Activated CD4-positive, alpha-beta T cell treated with anti-CD3 and anti-CD28 coated beads for 4 hours (primary cell): ENCODE results near the gene AP5B1.
"Not testable (repeated sequence)": the region's sequence is repeated elsewhere in the genome, so short reads cannot be mapped to it uniquely, and the experiment has no call there.

Experiments used
- DNase-seq, 2 donors: peaks; one replicate each; pipeline ENCODE4 v3.0.0-alpha.2; 2020

The AP5B1 gene

DNA sequence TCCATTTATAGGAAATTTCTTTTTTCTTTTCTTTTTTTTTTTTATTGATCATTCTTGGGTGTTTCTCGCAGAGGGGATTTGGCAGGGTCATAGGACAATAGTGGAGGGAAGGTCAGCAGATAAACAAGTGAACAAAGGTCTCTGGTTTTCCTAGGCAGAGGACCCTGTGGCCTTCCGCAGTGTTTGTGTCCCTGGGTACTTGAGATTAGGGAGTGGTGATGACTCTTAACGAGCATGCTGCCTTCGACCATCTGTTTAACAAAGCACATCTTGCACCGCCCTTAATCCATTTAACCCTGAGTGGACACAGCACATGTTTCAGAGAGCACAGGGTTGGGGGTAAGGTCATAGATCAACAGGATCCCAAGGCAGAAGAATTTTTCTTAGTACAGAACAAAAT is 18.6 kb downstream of the AP5B1 start:
- DNase-seq: not testable (repeated sequence)

DNA sequence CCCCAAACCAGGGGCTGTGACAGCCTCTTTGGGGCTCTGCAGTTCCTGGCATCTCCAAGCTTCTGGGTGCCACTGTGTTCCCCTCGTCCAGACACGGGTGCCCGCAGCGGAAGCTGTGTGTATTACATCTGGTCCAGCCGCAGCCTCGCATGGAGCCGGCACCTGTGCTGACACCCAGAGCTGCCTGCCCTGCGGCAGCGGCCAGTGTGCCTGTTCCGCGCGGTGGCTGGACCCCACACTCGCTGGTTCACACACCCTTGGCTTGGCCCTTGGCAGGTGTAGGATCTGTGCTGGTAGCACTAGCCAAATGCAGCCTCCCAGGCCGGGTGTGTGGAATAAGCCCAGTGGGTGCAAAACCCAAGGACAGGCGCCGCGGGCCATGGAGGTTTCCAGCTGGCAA is 35.7 kb downstream of the AP5B1 start:
- DNase-seq: no peak

DNA sequence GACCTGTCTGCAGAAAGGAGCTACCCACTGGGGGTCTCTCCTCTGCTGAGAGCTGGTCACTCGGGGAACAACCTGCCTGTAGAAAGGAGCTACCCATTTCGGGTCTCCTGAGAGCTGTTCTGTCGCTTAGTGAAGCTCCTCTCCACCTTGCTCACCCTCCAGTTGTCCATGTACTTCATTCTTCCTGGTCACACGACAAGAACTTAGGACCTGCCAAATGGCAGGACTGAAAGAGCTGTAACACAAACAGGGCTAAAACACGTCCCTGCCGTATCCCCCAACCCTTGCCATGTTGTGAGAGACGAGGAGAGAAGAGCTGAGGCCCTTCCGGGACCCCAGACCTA is 36.1 kb downstream of the AP5B1 start:
- no peak for DNase-seq

DNA sequence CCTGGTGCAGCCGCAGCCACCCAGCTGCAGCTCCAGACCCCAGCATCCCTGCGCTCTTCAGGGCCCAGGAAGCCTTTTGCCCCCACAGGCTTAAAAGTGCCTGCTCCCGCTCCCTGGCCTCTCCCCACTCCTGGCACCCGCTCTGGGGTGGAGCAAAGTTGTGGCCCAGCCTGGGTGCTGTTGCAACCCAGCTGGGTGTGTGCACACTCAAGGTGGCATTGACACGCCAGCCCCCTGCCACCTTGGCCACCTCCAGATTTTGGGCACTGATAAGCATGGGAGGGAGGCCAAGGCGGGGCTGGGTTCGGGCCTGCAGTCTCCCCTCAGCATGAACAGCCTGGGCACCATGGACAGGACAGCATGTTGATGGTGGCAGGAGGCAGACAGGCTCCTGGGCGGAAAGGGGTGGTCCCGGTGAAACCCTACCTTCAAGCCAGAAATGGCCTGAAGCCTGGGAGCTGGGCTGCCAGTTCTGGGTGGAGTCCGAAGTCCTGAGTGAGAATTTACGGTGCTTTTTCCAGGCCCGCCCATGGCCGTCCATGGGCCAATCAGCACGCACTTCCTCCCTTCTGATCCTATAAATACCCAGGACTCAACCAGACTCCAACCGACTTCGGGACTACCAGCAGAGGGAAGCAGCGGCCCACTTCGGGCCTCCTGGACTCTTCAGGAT is 36.6 kb downstream of the AP5B1 start:
- no peak for DNase-seq

DNA sequence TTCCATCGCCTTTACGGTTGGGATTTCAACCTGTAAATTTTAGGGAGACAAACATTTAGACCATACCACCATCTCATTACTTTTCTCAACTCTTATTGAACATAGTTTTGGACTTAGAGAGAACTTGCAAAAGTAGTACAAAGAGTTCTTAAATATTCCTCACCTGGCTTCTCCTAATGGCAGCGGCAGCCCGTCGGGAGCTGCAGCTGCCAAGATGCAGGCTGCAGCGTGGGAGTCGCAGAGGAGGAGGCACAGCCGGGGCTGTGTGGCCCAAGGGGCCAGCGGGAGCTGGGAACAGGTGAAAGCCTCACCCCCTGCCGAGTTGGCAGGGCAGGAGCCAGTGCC is 37.1 kb downstream of the AP5B1 start:
- DNase-seq: no peak

DNA sequence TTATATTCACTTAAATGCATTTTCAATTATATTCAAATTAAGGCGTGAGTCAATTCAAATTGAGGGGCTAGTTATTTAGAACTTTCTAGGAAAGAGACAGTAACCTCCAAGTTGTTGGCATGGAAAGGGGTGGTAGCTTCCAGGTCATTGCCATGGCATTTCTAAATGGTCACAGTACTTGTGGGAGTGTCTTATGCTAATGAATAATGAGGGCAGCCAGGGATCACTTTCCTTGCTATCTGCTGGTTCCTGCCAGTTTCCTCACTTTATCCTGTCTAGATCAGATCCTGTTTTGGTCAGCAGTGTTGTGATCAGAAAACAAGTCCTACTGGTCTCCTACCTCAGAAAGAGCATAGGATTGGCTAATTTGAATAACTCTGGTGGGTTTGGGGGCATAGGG is 38.4 kb downstream of the AP5B1 start:
- DNase-seq: no peak

DNA sequence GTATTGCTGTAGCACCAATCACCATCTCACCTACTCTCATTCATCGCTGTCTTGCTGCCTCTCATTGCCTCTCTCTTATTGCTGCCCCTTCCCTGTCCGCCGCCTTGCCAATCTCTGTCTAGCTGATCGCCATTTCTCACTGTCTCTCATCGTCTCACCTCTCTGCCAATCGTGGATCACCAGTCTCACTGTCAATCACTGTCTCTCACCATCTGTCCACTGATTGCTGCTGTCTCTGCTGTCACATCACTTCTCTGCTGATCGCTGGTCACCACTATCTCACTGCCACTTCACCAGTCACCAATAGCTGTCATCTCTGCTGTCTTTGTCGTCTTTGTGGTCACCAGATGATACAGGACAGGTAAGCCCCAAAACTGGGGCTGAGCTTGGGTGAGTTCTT is 39.6 kb downstream of the AP5B1 start:
- DNase-seq: no peak

DNA sequence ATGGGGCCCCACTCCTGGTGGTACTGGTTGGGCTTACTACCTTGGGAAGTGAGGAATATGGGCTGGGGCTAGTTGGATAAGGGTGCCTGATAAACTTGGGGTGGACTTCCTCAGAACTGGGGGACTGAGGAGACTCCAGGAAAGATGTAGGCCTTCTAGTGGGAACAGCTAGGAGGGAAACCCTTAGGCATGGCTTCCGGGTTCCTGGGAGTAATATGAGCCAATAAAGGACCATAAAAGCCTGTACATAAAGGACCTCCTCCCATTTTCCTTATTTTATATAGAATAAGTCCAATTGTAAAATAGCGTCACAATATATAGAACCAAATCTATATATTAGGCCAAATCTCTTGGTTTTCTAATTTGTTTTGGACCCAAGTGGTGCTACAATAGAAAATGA is 41.8 kb downstream of the AP5B1 start:
- no peak for DNase-seq

DNA sequence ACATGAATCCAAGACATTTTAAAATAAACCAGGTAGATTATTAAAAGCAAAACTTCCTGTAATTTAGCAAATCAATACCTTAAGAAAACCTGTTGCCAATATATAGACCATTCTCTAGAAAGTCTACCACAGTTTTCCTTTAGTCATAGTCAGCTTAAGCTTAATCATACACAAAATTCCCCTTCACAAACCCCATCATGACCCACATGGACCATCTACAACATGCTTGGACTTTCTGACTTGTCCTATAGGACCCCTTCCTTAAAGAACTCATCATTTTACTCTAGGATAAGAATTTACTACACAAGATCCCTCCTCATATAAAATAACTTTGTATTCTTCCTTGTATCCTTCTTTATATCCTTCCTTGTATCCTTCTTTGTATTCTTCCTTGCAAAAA is 44.0 kb downstream of the AP5B1 start:
- no peak for DNase-seq

DNA sequence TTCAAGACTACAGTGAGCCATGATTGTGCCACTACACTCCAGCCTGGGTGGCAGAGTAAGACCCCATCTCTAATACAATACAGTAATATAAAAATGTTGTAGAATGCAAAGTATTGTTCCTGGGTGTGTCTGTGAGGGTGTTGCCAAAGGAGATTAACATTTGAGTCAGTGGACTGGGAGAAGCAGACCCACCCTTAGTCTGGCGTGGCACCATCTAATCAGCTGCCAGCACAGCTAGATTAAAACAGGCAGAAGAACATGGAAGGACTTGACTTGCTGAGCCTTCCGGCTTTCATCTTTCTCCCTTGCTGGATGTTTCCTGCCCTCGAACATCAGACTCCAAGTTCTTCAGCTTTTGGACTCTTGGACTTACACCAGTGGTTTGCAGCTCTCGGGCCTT is 45.7 kb downstream of the AP5B1 start:
- not testable (repeated sequence) for DNase-seq

DNA sequence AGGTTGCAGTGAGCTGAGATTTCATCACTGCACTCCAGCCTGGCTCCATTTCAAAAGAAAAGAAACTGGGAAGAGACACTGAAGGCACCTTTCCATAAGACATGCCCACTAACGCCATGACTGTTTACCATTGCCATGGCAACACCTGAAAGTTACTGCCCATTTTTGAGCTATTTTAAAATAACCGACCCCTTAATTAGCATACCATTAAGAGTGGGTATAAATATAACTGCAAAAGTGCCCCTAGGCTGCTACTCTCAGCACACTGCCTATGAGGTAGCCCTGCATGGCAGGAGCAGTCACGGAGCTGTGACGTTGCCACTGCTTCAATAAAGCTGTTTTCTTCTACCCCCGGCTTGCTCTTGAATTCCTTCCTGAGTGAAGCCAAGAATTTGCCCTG is 50.3 kb downstream of the AP5B1 start:
- no peak for DNase-seq

DNA sequence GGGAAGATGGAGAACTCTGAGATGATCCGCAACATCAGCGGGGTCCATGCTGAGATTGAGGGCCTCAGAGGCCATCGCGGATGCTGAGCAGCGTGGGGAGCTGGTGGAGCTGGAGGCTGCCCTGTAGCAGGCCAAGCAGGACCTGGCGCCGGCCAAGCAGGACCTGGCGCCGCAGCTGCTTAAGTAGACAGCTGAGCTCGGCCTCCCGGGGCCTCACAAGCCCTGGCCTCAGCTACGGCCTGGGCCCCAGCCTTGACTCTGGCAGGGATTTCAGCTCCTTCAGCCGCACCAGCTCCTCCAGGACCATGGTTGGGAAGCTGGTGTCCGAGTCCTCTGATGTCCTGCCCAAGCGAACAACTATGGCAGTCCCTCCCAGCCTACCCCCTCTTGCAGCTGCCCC is 52.9 kb downstream of the AP5B1 start:
- no peak for DNase-seq

DNA sequence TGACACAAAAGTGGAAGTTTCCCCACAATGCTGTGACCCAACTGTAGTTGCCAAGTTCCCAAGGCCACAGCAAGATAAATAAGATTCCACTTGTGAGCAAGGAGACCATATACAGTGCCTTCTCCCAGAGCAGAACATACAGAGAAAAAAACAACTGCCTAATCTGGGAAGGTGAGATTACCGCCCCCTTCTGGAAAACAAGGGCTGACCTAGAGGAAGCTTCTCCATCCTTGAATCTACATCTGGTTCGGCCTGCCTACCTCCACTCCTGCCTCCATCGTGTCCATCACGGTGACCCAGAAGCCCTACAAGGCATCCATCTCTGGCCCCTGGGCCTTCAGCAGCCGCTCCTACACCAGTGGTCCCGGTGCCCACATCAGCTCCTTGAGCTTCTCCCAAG is 54.1 kb downstream of the AP5B1 start:
- DNase-seq: no peak
